NT2/D1 (cell line): Measurements from ENCODE around the gene BGN.

ENCODE experiments used
- DNase-seq: peaks from one replicate; pipeline ENCODE4 v3.0.0-alpha.2; 2011; ENCODE audit warnings: low read depth, low spot score
- H3K27me3 ChIP-seq: 2 replicates; pipeline ENCODE4 v1.6.0; 2011; ENCODE audit warnings: mild to moderate bottlenecking; ENCODE audit not compliant: insufficient read length, insufficient read depth
- H3K36me3 ChIP-seq: 2 replicates; pipeline ENCODE4 v1.6.1; 2011; ENCODE audit warnings: mild to moderate bottlenecking, low read length, mixed read lengths; ENCODE audit not compliant: insufficient read depth, insufficient read length
- H3K4me1 ChIP-seq: 2 replicates; pipeline ENCODE4 v1.5.1; 2011; ENCODE audit not compliant: insufficient read depth, insufficient read length
- H3K4me3 ChIP-seq: 2 replicates; pipeline ENCODE4 v1.5.1; 2011; ENCODE audit warnings: low read depth; ENCODE audit not compliant: insufficient read length
- H3K9ac ChIP-seq: 2 replicates; pipeline ENCODE4 v1.6.0; 2011; ENCODE audit warnings: low read depth; ENCODE audit not compliant: insufficient read length
- H3K9me3 ChIP-seq: 2 replicates; pipeline ENCODE4 v1.5.1; 2011; ENCODE audit warnings: mild to moderate bottlenecking, low read length; ENCODE audit not compliant: insufficient read depth
- SUZ12 ChIP-seq: IDR thresholded peaks from 2 replicates; pipeline ENCODE4 v1.6.1; 2011; ENCODE audit not compliant: insufficient read length, insufficient read depth; ENCODE audit errors: extremely low read depth
- YY1 ChIP-seq: IDR thresholded peaks from 2 replicates; pipeline ENCODE4 v1.6.1; 2011; ENCODE audit not compliant: insufficient read length, insufficient read depth
- ZNF274 ChIP-seq: IDR thresholded peaks from 2 replicates; pipeline ENCODE4 v1.6.1; 2011; ENCODE audit warnings: mild to moderate bottlenecking, low read depth, low read length

The BGN gene

DNA sequence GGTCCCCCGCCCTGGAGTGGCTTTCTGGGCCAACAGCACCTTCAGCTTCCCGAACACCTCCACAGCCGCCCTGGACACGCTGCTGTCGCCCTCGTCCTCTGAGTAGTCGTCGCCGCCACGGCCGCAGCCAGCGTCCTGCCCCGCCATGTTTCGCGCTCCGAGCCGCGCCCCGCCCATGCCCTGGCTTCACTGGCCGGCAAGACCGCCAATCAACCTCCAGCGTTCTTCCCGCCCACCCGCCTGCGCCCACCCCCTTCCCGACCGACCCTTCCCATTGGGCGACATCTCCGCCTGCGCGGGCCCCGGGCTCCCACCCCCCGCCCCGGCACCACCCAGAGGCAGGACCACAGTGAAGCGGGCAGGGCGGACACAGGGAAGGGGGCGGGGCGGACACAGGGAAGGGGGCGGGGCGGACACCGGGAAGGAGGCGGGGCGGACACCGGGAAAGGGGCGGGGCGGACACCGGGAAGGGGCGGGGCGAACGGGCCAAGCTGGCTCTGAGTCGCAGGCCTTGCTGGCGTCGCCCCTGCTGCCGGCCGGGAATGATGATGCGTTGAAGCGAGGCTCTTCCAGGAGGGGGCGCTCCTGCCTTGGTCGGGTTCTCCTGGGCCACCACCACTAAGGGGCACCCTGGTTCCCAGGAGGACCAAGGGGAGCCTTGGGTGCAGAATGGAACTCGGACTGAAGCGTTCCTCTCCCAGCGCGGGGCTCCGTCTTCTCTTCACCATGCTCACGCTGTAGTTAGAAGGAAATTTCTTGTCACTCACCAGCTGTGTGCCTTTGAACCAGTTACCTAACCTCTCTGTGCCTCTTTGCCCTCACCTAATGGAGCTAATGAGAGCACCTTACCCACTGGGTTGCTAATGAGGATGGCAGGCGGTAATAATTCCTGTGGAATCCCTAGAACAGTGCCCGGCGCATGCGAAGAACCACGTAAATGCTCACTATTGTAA is 24.1 kb upstream of the BGN start, which contains the start of gene HAUS7:
HAUS7 (minus strand) TSS at position 166 of the 953 bp plus-strand sequence; CDS start at position 147, 19 bp downstream.
- peak within 1 kb of the TSS; percentile 58 for H3K4me3 ChIP-seq
- no peak for TF ChIP-seq ZNF274
- no peak for TF ChIP-seq YY1
- TF ChIP-seq SUZ12 = no peak

DNA sequence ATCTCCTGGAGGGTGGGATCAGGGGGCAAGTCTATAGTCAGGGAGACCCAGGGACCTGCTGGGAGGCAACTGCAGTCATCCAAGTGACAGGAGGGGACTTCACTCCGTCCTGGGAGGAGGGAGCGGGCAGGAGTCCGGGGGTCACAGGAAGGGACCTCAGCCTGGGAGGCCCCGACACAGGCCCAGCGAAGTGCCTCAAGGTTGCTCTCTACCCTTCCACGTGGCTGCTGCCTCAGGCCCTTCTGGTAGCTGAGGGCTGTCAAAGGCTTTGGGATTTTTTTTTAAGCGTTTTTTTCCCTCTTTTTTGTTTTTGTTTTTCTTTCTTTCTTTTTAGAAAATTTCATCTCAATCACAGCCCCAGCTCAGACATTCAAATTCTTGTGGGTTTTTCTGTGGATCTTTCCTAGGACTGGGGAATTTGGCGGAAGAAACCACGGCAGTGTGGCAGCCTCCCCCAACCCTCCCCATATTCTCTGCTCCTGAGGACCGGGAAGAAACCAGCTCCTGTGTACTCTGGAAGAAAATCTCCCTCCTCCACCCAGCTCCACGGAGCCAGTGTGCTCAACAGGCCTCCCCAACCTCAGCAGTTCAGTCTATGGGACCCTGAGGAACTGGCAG is 23.0 kb upstream of the BGN start:
- H3K4me1 ChIP-seq = no peaks in the 10 kb centered on the region
- TF ChIP-seq SUZ12 = no peak
- TF ChIP-seq YY1 = no peak
- TF ChIP-seq ZNF274 = no peak
- H3K36me3 ChIP-seq = peaks cover 15% of the 10 kb centered on the region
- no peak overlapping the region for H3K4me3 ChIP-seq
- no peaks in the 10 kb centered on the region for H3K27me3 ChIP-seq
- H3K9me3 ChIP-seq = no peaks in the 10 kb centered on the region
- DNase-seq = no peak
- H3K9ac ChIP-seq = no peak overlapping the region

More for the DNA sequence above, 24.1 kb upstream of the BGN start, which contains the start of gene HAUS7:
- Histone ChIP-seq H3K4me1 (no peaks in the 10 kb centered on the region), H3K36me3 (peaks cover 15% of the 10 kb centered on the region), H3K9ac (peak within 1 kb of the TSS; percentile 72), H3K9me3 (no peaks in the 10 kb centered on the region), H3K27me3 (no peaks in the 10 kb centered on the region)
- peak; percentile 64 for DNase-seq

DNA sequence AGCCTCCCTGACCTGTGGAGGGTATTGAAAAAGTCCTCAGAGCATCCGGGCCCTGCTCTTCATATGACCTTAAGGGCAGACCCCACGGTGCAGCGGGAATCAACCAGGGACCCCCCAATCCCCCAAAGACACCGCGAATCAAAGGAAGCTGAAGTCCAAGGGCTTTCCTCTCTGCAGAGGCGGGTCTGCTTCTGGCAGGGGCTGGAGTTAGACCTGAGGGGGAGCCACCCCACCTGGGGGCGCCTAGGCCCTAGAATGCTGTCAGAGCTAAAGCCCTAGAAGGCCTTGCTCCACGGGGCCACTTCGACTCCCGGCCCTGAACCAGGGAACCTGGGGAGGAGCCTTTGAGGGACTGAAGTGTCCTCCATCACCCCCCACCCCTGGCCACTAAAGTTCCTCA is 21.7 kb upstream of the BGN start:
- no peaks in the 10 kb centered on the region for H3K4me1 ChIP-seq
- no peak for DNase-seq
- H3K9ac ChIP-seq = no peak overlapping the region
- no peak overlapping the region for H3K4me3 ChIP-seq
- H3K27me3 ChIP-seq = no peaks in the 10 kb centered on the region
- peaks cover 9% of the 10 kb centered on the region for H3K36me3 ChIP-seq
- TF ChIP-seq YY1 (no peak), SUZ12 (no peak), ZNF274 (no peak)
- H3K9me3 ChIP-seq = no peaks in the 10 kb centered on the region

GRCh38 chrX:153474266-153474665 is 20.5 kb upstream of the BGN start:
- no peak for TF ChIP-seq ZNF274
- no peak for TF ChIP-seq SUZ12
- TF ChIP-seq YY1 = no peak
- H3K4me1 ChIP-seq = no peaks in the 10 kb centered on the region
- no peak for DNase-seq
- H3K27me3 ChIP-seq = no peaks in the 10 kb centered on the region
- no peaks in the 10 kb centered on the region for H3K9me3 ChIP-seq
- H3K4me3 ChIP-seq = no peak overlapping the region
- H3K36me3 ChIP-seq = no peaks in the 10 kb centered on the region
- no peak overlapping the region for H3K9ac ChIP-seq

DNA sequence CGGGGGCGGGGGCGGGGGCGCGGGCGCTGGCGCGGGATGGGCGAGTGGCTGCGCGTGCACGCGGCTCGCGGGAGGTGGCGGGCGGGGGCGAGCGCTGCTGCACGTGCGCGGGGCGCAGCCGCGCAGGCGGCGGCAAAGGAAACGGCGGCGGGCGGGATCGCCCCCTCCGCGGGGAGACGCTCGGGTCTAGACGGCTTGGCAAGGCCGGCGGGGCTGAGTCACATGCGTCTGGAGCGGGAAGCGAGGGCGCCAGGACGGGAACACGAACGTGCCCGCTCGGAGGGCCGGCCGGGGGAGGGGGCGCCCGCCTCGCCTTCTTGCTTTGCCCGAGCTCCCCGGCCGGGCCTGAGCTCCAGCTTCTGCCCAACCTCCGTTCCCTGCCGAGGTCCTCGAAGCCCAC is 20.1 kb upstream of the BGN start:
- H3K9me3 ChIP-seq = no peaks in the 10 kb centered on the region
- TF ChIP-seq SUZ12 (no peak), YY1 (no peak), ZNF274 (no peak)
- no peaks in the 10 kb centered on the region for H3K36me3 ChIP-seq
- no peak overlapping the region for H3K9ac ChIP-seq
- H3K4me1 ChIP-seq = no peaks in the 10 kb centered on the region
- H3K4me3 ChIP-seq = no peak overlapping the region
- H3K27me3 ChIP-seq = no peaks in the 10 kb centered on the region
- no peak for DNase-seq

DNA sequence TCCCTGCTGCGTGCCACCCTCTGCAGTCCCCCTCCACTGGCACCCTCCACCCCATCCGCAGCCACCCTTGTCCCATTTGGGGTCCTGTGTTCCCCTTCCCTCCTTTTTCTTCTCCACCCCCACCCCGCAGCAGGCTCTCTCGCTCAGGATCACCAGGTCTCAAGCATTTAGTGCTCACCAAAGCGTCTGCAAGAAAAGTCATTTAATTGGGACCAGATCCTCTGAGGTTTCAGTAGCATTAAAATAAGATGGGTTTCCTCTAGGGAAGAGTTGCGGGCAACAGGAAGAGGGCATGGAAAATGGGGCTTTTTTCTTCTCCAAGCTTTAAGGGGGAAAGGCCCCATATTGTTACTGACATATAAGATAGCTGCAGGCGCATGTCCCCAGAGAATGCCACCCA is 19.5 kb upstream of the BGN start:
- no peak for DNase-seq
- no peak for TF ChIP-seq ZNF274
- Histone ChIP-seq H3K36me3 (no peaks in the 10 kb centered on the region), H3K4me3 (no peak overlapping the region), H3K9me3 (no peaks in the 10 kb centered on the region), H3K27me3 (no peaks in the 10 kb centered on the region), H3K4me1 (no peaks in the 10 kb centered on the region), H3K9ac (no peak overlapping the region)

- H3K9me3 ChIP-seq = no peaks in the 10 kb centered on the region
- no peak for TF ChIP-seq ZNF274
- TF ChIP-seq YY1 = no peak
- no peak for TF ChIP-seq SUZ12
- no peak for DNase-seq
- no peak overlapping the region for H3K4me3 ChIP-seq
- no peaks in the 10 kb centered on the region for H3K4me1 ChIP-seq
- no peaks in the 10 kb centered on the region for H3K36me3 ChIP-seq
- no peaks in the 10 kb centered on the region for H3K27me3 ChIP-seq
- H3K9ac ChIP-seq = no peak overlapping the region
Measured at GRCh38 chrX:153475751-153476281, 19.0 kb upstream of the BGN start.
